ENCODE measurements around the gene NRDC. TPM values are rescaled to one million over a fixed set of nuclear protein-coding genes. Genes with fewer than 3 reads are reported as not detected.

NRDC gene
- total and polyA plus RNA-seq, 2 donors, result 56.2 to 151 TPM

DNA sequence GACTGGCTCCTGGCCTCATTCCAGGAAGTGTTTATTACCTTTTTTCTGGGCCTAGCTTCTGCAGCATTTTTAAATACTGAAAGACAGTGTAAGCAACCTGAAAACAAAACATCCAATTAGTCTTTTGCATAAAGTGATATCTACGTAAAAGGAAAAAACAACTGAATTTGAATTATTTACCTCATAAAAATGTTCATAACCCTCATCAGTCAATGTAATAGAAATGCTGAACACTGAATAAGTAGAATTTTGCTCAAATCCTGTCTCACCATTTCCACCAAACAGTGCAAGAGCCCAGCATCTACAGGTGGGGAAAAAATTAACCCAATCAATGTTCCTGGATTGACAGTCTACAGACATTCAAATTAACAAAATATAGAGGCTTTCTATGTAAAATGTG is 64.0 kb downstream of the NRDC start:
- Histone ChIP-seq H3K36me3 (ENCODE audit: control insufficient read depth in 2 of 2, insufficient read depth in 2 of 2, low read length in 1 of 2) (peaks cover 24 to 44% of the 10 kb centered on the region in 2 donors), H3K27ac (ENCODE audit: low read depth in 1 of 2, low read length in 1 of 2) (no peak overlapping the region), H3K9me3 (ENCODE audit: control insufficient read depth in 2 of 2, insufficient read depth in 1 of 2, low read length in 1 of 2) (no peaks in the 10 kb centered on the region), H3K27me3 (ENCODE audit: control insufficient read depth in 2 of 2, insufficient read depth in 1 of 2, low read length in 1 of 2) (no peaks in the 10 kb centered on the region), H3K4me3 (ENCODE audit: low read length in 2 of 2) (no peak overlapping the region), H3K4me1 (ENCODE audit: control insufficient read depth in 2 of 2, insufficient read depth in 2 of 2, low read length in 2 of 2) (no peaks in the 10 kb centered on the region)
- DNase-seq (ENCODE audit: low read depth in 6 of 9, low spot score in 9 of 9), result no peak
- WGBS, result 100% methylated on average over 1 of the region's 1 CpG

- H3K27me3 ChIP-seq (ENCODE audit: control insufficient read depth in 2 of 2, insufficient read depth in 1 of 2, low read length in 1 of 2), result no peaks in the 10 kb centered on the region
- H3K27ac ChIP-seq (ENCODE audit: low read depth in 1 of 2, low read length in 1 of 2), result no peak overlapping the region
- H3K36me3 ChIP-seq (ENCODE audit: control insufficient read depth in 2 of 2, insufficient read depth in 2 of 2, low read length in 1 of 2), result peaks cover 27 to 70% of the 10 kb centered on the region in 2 donors
- no peak overlapping the region for H3K4me3 ChIP-seq (ENCODE audit: low read length in 2 of 2)
- H3K4me1 ChIP-seq (ENCODE audit: control insufficient read depth in 2 of 2, insufficient read depth in 2 of 2, low read length in 2 of 2), result no peaks in the 10 kb centered on the region
- no peak for DNase-seq (ENCODE audit: low read depth in 6 of 9, low spot score in 9 of 9)
- WGBS, result over 99% methylated on average over 2 of the region's 2 CpGs
- H3K9me3 ChIP-seq (ENCODE audit: control insufficient read depth in 2 of 2, insufficient read depth in 1 of 2, low read length in 1 of 2), result no peaks in the 10 kb centered on the region
Measured at GRCh38 chr1:51799372-51799771, 79.2 kb downstream of the NRDC start.

GRCh38 chr1:51794868-51795267 is 83.7 kb downstream of the NRDC start:
- no peaks in the 10 kb centered on the region for H3K9me3 ChIP-seq (ENCODE audit: control insufficient read depth in 2 of 2, insufficient read depth in 1 of 2, low read length in 1 of 2)
- H3K36me3 ChIP-seq (ENCODE audit: control insufficient read depth in 2 of 2, insufficient read depth in 2 of 2, low read length in 1 of 2), result peaks cover 65 to 88% of the 10 kb centered on the region in 2 donors
- H3K4me3 ChIP-seq (ENCODE audit: low read length in 2 of 2), result no peak overlapping the region
- DNase-seq (ENCODE audit: low read depth in 6 of 9, low spot score in 9 of 9), result no peak
- no peak overlapping the region for H3K27ac ChIP-seq (ENCODE audit: low read depth in 1 of 2, low read length in 1 of 2)
- H3K4me1 ChIP-seq (ENCODE audit: control insufficient read depth in 2 of 2, insufficient read depth in 2 of 2, low read length in 2 of 2), result no peaks in the 10 kb centered on the region
- H3K27me3 ChIP-seq (ENCODE audit: control insufficient read depth in 2 of 2, insufficient read depth in 1 of 2, low read length in 1 of 2), result no peaks in the 10 kb centered on the region

- no peak overlapping the region for H3K4me3 ChIP-seq (ENCODE audit: low read length in 2 of 2)
- 98% methylated on average over 2 of the region's 2 CpGs for WGBS
Measured at GRCh38 chr1:51794260-51794659, 84.3 kb downstream of the NRDC start.

GRCh38 chr1:51792864-51793263 is 85.7 kb downstream of the NRDC start:
- Histone ChIP-seq H3K36me3 (ENCODE audit: control insufficient read depth in 2 of 2, insufficient read depth in 2 of 2, low read length in 1 of 2) (peaks cover 70 to 90% of the 10 kb centered on the region in 2 donors), H3K27ac (ENCODE audit: low read depth in 1 of 2, low read length in 1 of 2) (no peak overlapping the region), H3K27me3 (ENCODE audit: control insufficient read depth in 2 of 2, insufficient read depth in 1 of 2, low read length in 1 of 2) (no peaks in the 10 kb centered on the region), H3K4me1 (ENCODE audit: control insufficient read depth in 2 of 2, insufficient read depth in 2 of 2, low read length in 2 of 2) (no peaks in the 10 kb centered on the region), H3K4me3 (ENCODE audit: low read length in 2 of 2) (no peak overlapping the region), H3K9me3 (ENCODE audit: control insufficient read depth in 2 of 2, insufficient read depth in 1 of 2, low read length in 1 of 2) (no peaks in the 10 kb centered on the region)
- peak in 1 of 9 donors; percentile 11 for DNase-seq (ENCODE audit: low read depth in 6 of 9, low spot score in 9 of 9)
- WGBS, result 93% methylated on average over 1 of the region's 1 CpG

More at GRCh38 chr1:51794260-51794659, 84.3 kb downstream of the NRDC start:
- no peak for DNase-seq (ENCODE audit: low read depth in 6 of 9, low spot score in 9 of 9)
- no peaks in the 10 kb centered on the region for H3K9me3 ChIP-seq (ENCODE audit: control insufficient read depth in 2 of 2, insufficient read depth in 1 of 2, low read length in 1 of 2)
- H3K27ac ChIP-seq (ENCODE audit: low read depth in 1 of 2, low read length in 1 of 2), result no peak overlapping the region
- H3K36me3 ChIP-seq (ENCODE audit: control insufficient read depth in 2 of 2, insufficient read depth in 2 of 2, low read length in 1 of 2), result peaks cover 68 to 88% of the 10 kb centered on the region in 2 donors
- no peaks in the 10 kb centered on the region for H3K27me3 ChIP-seq (ENCODE audit: control insufficient read depth in 2 of 2, insufficient read depth in 1 of 2, low read length in 1 of 2)
- H3K4me1 ChIP-seq (ENCODE audit: control insufficient read depth in 2 of 2, insufficient read depth in 2 of 2, low read length in 2 of 2), result no peaks in the 10 kb centered on the region

DNA sequence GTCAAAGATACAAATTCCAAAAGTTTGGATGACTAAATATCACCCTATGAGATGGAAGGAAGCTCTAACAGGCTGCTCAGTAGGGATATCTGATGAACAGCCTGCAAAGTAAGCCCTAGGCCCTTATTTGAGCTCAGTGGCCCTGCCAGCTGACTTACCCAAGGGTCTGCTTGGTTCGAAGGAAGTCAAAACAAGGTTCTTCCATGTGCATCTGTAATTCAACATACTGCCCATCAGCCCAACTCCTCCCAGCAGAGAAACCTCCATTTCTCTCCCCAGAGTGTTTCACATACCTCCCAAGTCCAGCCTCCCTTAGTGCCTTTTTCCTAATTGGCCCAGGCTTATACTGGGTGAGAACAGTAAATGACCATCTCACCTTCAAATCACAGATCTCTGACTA is 86.6 kb downstream of the NRDC start:
- H3K27me3 ChIP-seq (ENCODE audit: control insufficient read depth in 2 of 2, insufficient read depth in 1 of 2, low read length in 1 of 2), result no peaks in the 10 kb centered on the region
- H3K9me3 ChIP-seq (ENCODE audit: control insufficient read depth in 2 of 2, insufficient read depth in 1 of 2, low read length in 1 of 2), result no peaks in the 10 kb centered on the region
- 100% methylated on average over 1 of the region's 1 CpG for WGBS
- peaks cover 75 to 91% of the 10 kb centered on the region in 2 donors for H3K36me3 ChIP-seq (ENCODE audit: control insufficient read depth in 2 of 2, insufficient read depth in 2 of 2, low read length in 1 of 2)
- H3K27ac ChIP-seq (ENCODE audit: low read depth in 1 of 2, low read length in 1 of 2), result no peak overlapping the region
- no peaks in the 10 kb centered on the region for H3K4me1 ChIP-seq (ENCODE audit: control insufficient read depth in 2 of 2, insufficient read depth in 2 of 2, low read length in 2 of 2)
- H3K4me3 ChIP-seq (ENCODE audit: low read length in 2 of 2), result no peak overlapping the region
- DNase-seq (ENCODE audit: low read depth in 6 of 9, low spot score in 9 of 9), result no peak

- H3K27ac ChIP-seq (ENCODE audit: low read depth in 1 of 2, low read length in 1 of 2), result peak overlapping the region in 1 of 2 donors; percentile 13
- no peak for DNase-seq (ENCODE audit: low read depth in 6 of 9, low spot score in 9 of 9)
- H3K4me3 ChIP-seq (ENCODE audit: low read length in 2 of 2), result no peak overlapping the region
- peaks cover 72 to 92% of the 10 kb centered on the region in 2 donors for H3K36me3 ChIP-seq (ENCODE audit: control insufficient read depth in 2 of 2, insufficient read depth in 2 of 2, low read length in 1 of 2)
- 97% methylated on average over 6 of the region's 6 CpGs for WGBS
- no peaks in the 10 kb centered on the region for H3K4me1 ChIP-seq (ENCODE audit: control insufficient read depth in 2 of 2, insufficient read depth in 2 of 2, low read length in 2 of 2)
- no peaks in the 10 kb centered on the region for H3K9me3 ChIP-seq (ENCODE audit: control insufficient read depth in 2 of 2, insufficient read depth in 1 of 2, low read length in 1 of 2)
- no peaks in the 10 kb centered on the region for H3K27me3 ChIP-seq (ENCODE audit: control insufficient read depth in 2 of 2, insufficient read depth in 1 of 2, low read length in 1 of 2)
Measured at GRCh38 chr1:51790385-51790784, 88.1 kb downstream of the NRDC start.

- H3K9me3 ChIP-seq (ENCODE audit: control insufficient read depth in 2 of 2, insufficient read depth in 1 of 2, low read length in 1 of 2), result no peaks in the 10 kb centered on the region
- no peaks in the 10 kb centered on the region for H3K4me1 ChIP-seq (ENCODE audit: control insufficient read depth in 2 of 2, insufficient read depth in 2 of 2, low read length in 2 of 2)
- peaks cover 72 to 93% of the 10 kb centered on the region in 2 donors for H3K36me3 ChIP-seq (ENCODE audit: control insufficient read depth in 2 of 2, insufficient read depth in 2 of 2, low read length in 1 of 2)
- no peak overlapping the region for H3K4me3 ChIP-seq (ENCODE audit: low read length in 2 of 2)
- no peak for DNase-seq (ENCODE audit: low read depth in 6 of 9, low spot score in 9 of 9)
- 98% methylated on average over 1 of the region's 1 CpG for WGBS
- no peaks in the 10 kb centered on the region for H3K27me3 ChIP-seq (ENCODE audit: control insufficient read depth in 2 of 2, insufficient read depth in 1 of 2, low read length in 1 of 2)
- no peak overlapping the region for H3K27ac ChIP-seq (ENCODE audit: low read depth in 1 of 2, low read length in 1 of 2)
Measured at GRCh38 chr1:51789342-51789741, 89.2 kb downstream of the NRDC start.

DNA sequence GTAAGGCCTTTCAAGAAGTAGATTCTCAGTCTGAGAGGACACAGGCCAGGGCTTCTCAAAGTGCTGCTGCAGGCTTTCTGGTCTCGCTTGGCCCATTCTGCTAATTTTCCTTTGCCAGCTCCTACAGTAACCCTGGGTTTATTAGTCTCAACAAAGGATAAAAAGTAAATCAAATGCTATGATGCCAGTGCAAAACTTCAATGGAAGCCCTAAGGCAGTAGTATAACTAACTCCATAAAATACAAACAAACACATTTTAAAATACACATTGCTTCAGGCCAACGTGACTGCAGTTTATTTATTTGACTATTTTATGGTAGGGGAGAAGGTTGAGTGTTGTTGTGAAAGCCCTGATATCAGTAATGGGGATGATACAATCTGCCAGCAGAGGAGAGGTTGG is 89.6 kb downstream of the NRDC start:
- no peaks in the 10 kb centered on the region for H3K27me3 ChIP-seq (ENCODE audit: control insufficient read depth in 2 of 2, insufficient read depth in 1 of 2, low read length in 1 of 2)
- H3K4me1 ChIP-seq (ENCODE audit: control insufficient read depth in 2 of 2, insufficient read depth in 2 of 2, low read length in 2 of 2), result no peaks in the 10 kb centered on the region
- H3K4me3 ChIP-seq (ENCODE audit: low read length in 2 of 2), result no peak overlapping the region
- H3K9me3 ChIP-seq (ENCODE audit: control insufficient read depth in 2 of 2, insufficient read depth in 1 of 2, low read length in 1 of 2), result no peaks in the 10 kb centered on the region
- no peak for DNase-seq (ENCODE audit: low read depth in 6 of 9, low spot score in 9 of 9)
- WGBS, result 94% methylated on average over 2 of the region's 2 CpGs
- no peak overlapping the region for H3K27ac ChIP-seq (ENCODE audit: low read depth in 1 of 2, low read length in 1 of 2)
- peaks cover 73 to 93% of the 10 kb centered on the region in 2 donors for H3K36me3 ChIP-seq (ENCODE audit: control insufficient read depth in 2 of 2, insufficient read depth in 2 of 2, low read length in 1 of 2)

GRCh38 chr1:51784997-51785421 is 93.5 kb downstream of the NRDC start:
- no peaks in the 10 kb centered on the region for H3K9me3 ChIP-seq (ENCODE audit: control insufficient read depth in 2 of 2, insufficient read depth in 1 of 2, low read length in 1 of 2)
- 99% methylated on average over 4 of the region's 4 CpGs for WGBS
- no peak for DNase-seq (ENCODE audit: low read depth in 6 of 9, low spot score in 9 of 9)
- H3K27me3 ChIP-seq (ENCODE audit: control insufficient read depth in 2 of 2, insufficient read depth in 1 of 2, low read length in 1 of 2), result no peaks in the 10 kb centered on the region
- no peak overlapping the region for H3K27ac ChIP-seq (ENCODE audit: low read depth in 1 of 2, low read length in 1 of 2)
- no peaks in the 10 kb centered on the region for H3K4me1 ChIP-seq (ENCODE audit: control insufficient read depth in 2 of 2, insufficient read depth in 2 of 2, low read length in 2 of 2)
- no peak overlapping the region for H3K4me3 ChIP-seq (ENCODE audit: low read length in 2 of 2)
- peaks cover 40 to 74% of the 10 kb centered on the region in 2 donors for H3K36me3 ChIP-seq (ENCODE audit: control insufficient read depth in 2 of 2, insufficient read depth in 2 of 2, low read length in 1 of 2)
